Panc1 (cell line): ENCODE results near the gene MYO1F. TPM values are rescaled to one million over a fixed set of nuclear protein-coding genes. Genes with fewer than 3 reads are reported as not detected.
"Not testable (repeated sequence)": the region's sequence is repeated elsewhere in the genome, so short reads cannot be mapped to it uniquely, and the experiment has no call there.

Experiments
- ATAC-seq: fragments of 200-7000 bp; cut with Tn5 transposase; 2 replicates; pipeline ENCODE4 v1.9.1; 2020; ENCODE audit warnings: mild to moderate bottlenecking, moderate library complexity
- BruUV-seq: library from RNA; stranded (reverse); fragments of 400-500 nt; replicated peaks from 2 replicates; lab custom pipeline; 2021; lab: Mats Ljungman, UMichigan
- CTCF ChIA-PET: fragments of 300-600 bp; sonication (Branson Sonifier 250); formaldehyde crosslinking; loops from one replicate; lab custom pipeline; 2022; ENCODE audit warnings: antibody characterized with exemption; lab: Charles Lee
- POLR2A ChIA-PET: fragments of 300-600 bp; sonication (Branson Sonifier 250); formaldehyde crosslinking; loops from one replicate; lab custom pipeline; 2022; ENCODE audit warnings: antibody characterized with exemption; lab: Charles Lee
- DNase-seq: peaks from one replicate; pipeline ENCODE4 v3.0.0-alpha.2; 2010; ENCODE audit warnings: low read depth, low spot score
- H3K27ac ChIP-seq: 2 replicates; pipeline ENCODE4 v1.5.1; 2011; ENCODE audit warnings: mild to moderate bottlenecking, low read length, inconsistent platforms
- H3K27me3 ChIP-seq: fragments of 200-500 bp; sonication (Bioruptor generic); 2 replicates; pipeline ENCODE4 v1.6.0; 2014; ENCODE audit warnings: low read length, inconsistent platforms; ENCODE audit not compliant: control insufficient read depth, insufficient read depth
- H3K36me3 ChIP-seq: fragments of 200-500 bp; sonication (Bioruptor generic); 2 replicates; pipeline ENCODE4 v1.5.1; 2014; ENCODE audit warnings: inconsistent platforms, mild to moderate bottlenecking, low read length, moderate library complexity; ENCODE audit not compliant: control insufficient read depth, insufficient read depth
- H3K4me1 ChIP-seq: 2 replicates; pipeline ENCODE4 v1.5.1; 2011; ENCODE audit warnings: inconsistent platforms, mild to moderate bottlenecking, low read length, moderate library complexity; ENCODE audit not compliant: control insufficient read depth, insufficient read depth
- H3K4me3 ChIP-seq, 2 experiments: 2 replicates each; pipeline ENCODE4 v1.5.1; 2011 to 2012; ENCODE audit warnings: low read depth in 2 of 2, low read length in 2 of 2, mild to moderate bottlenecking in 2 of 2, inconsistent platforms in 1 of 2, moderate library complexity in 1 of 2
- H3K9me3 ChIP-seq: fragments of 200-500 bp; sonication (Bioruptor generic); 2 replicates; pipeline ENCODE4 v1.5.1; 2014; ENCODE audit warnings: low read depth, mild to moderate bottlenecking, inconsistent platforms, low read length, moderate library complexity; ENCODE audit not compliant: control insufficient read depth, insufficient read depth
- POLR2AphosphoS5 ChIP-seq: IDR thresholded peaks from 2 replicates; pipeline ENCODE4 v1.6.1; 2012; ENCODE audit warnings: mild to moderate bottlenecking, low read depth, low read length, moderate library complexity
- SIN3A ChIP-seq: IDR thresholded peaks from 2 replicates; pipeline ENCODE4 v1.6.1; 2012; ENCODE audit warnings: low read depth, mild to moderate bottlenecking, low read length, moderate library complexity, borderline replicate concordance; ENCODE audit not compliant: insufficient read depth
- TCF7L2 ChIP-seq: IDR thresholded peaks from 2 replicates; pipeline ENCODE4 v1.6.1; 2011; ENCODE audit warnings: mild to moderate bottlenecking, low read depth, low read length, inconsistent platforms
- in situ Hi-C: cut with HindIII; loops from 2 replicates; pipeline ENCODE4 v1.10.0; 2016; ENCODE audit warnings: low sequenced_read_pairs, low pct_unique_long_range_greater_than_20kb
- intact Hi-C: fragments of 100-400 bp; cut with micrococcal nuclease; formaldehyde crosslinking; loops from one replicate; pipeline ENCODE4 v1.10.0; 2022; ENCODE audit not compliant: unreplicated experiment
- total RNA-seq: library from RNA; stranded (reverse); gene quantifications from one replicate; pipeline ENCODE4 v1.2.1, GENCODE V29; 2021; ENCODE audit not compliant: unreplicated experiment
- TF ChIP-seq, protein P1 (sequence below): fragments of 450-650 bp; IDR thresholded peaks from 2 replicates; pipeline ENCODE4 v1.5.1; 2017; ENCODE audit warnings: mild to moderate bottlenecking
- TF ChIP-seq, protein P2 (sequence below), 2 experiments: IDR thresholded peaks; 2 replicates each; pipeline ENCODE4 v1.6.1; 2011 to 2012; ENCODE audit warnings: low read depth in 2 of 2, control low read depth in 1 of 2, low read length in 1 of 2, mild to moderate bottlenecking in 1 of 2, moderate library complexity in 1 of 2; ENCODE audit not compliant: insufficient read depth in 1 of 2

MYO1F gene
- total RNA-seq, 1 experiment from 2014 or later: 0.33 TPM

GRCh38 chr19:8517551-8518442 lies 59.4 kb downstream of the MYO1F start:
- no TSS peak for BruUV-seq
- Histone ChIP-seq H3K9me3 (no peaks in the 10 kb centered on the region), H3K4me3 (no peak overlapping the region), H3K27me3 (no peaks in the 10 kb centered on the region), H3K4me1 (peaks cover 8% of the 10 kb centered on the region), H3K27ac (no peak overlapping the region), H3K36me3 (no peaks in the 10 kb centered on the region)
- POLR2A ChIA-PET: no interaction called here
- in situ Hi-C loops (no loop called here), intact Hi-C loops (no loop called here)
- no peak for TF ChIP-seq SIN3A
- TF ChIP-seq, protein P1, sequence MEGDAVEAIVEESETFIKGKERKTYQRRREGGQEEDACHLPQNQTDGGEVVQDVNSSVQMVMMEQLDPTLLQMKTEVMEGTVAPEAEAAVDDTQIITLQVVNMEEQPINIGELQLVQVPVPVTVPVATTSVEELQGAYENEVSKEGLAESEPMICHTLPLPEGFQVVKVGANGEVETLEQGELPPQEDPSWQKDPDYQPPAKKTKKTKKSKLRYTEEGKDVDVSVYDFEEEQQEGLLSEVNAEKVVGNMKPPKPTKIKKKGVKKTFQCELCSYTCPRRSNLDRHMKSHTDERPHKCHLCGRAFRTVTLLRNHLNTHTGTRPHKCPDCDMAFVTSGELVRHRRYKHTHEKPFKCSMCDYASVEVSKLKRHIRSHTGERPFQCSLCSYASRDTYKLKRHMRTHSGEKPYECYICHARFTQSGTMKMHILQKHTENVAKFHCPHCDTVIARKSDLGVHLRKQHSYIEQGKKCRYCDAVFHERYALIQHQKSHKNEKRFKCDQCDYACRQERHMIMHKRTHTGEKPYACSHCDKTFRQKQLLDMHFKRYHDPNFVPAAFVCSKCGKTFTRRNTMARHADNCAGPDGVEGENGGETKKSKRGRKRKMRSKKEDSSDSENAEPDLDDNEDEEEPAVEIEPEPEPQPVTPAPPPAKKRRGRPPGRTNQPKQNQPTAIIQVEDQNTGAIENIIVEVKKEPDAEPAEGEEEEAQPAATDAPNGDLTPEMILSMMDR: no peak
- TF ChIP-seq TCF7L2: no peak
- TF ChIP-seq, protein P2, sequence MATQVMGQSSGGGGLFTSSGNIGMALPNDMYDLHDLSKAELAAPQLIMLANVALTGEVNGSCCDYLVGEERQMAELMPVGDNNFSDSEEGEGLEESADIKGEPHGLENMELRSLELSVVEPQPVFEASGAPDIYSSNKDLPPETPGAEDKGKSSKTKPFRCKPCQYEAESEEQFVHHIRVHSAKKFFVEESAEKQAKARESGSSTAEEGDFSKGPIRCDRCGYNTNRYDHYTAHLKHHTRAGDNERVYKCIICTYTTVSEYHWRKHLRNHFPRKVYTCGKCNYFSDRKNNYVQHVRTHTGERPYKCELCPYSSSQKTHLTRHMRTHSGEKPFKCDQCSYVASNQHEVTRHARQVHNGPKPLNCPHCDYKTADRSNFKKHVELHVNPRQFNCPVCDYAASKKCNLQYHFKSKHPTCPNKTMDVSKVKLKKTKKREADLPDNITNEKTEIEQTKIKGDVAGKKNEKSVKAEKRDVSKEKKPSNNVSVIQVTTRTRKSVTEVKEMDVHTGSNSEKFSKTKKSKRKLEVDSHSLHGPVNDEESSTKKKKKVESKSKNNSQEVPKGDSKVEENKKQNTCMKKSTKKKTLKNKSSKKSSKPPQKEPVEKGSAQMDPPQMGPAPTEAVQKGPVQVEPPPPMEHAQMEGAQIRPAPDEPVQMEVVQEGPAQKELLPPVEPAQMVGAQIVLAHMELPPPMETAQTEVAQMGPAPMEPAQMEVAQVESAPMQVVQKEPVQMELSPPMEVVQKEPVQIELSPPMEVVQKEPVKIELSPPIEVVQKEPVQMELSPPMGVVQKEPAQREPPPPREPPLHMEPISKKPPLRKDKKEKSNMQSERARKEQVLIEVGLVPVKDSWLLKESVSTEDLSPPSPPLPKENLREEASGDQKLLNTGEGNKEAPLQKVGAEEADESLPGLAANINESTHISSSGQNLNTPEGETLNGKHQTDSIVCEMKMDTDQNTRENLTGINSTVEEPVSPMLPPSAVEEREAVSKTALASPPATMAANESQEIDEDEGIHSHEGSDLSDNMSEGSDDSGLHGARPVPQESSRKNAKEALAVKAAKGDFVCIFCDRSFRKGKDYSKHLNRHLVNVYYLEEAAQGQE (IDR thresholded peaks at IDR 0.05; ENCODE audit: insufficient read depth in 1 of 2, low read depth in 2 of 2, low read length in 1 of 2): no peak
- no peak for TF ChIP-seq POLR2AphosphoS5
- ATAC-seq: no peak
- no peak for DNase-seq
- CTCF ChIA-PET: no interaction called here

DNA sequence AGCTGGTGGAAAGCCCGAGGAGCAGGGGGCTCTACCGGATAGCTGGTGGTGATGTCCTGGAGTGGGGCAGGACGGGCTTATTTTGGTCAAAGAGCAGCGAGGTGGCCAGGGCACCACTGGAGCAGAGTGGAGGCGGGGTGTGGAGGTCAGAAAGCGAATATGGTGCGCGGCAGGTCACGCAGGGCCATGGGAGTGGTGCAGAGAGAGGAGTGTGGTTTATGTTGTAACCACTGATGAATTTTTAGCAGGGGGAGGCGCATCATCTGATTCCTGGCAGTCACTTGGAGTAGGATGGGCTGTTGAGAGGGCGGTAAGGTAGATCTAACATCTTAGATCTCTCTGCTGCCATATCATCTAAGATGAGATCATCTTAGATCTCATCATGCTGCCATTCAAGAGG lies 61.9 kb downstream of the MYO1F start:
- TF ChIP-seq, protein P2 (IDR thresholded peaks at IDR 0.05; ENCODE audit: insufficient read depth in 1 of 2, low read depth in 2 of 2, low read length in 1 of 2): no peak
- TF ChIP-seq, protein P1: no peak
- TF ChIP-seq POLR2AphosphoS5: no peak
- TF ChIP-seq SIN3A: no peak
- TF ChIP-seq TCF7L2: no peak
- POLR2A ChIA-PET: interaction anchor here (0.6 kb wide), 1 partner anchor 1441 kb away, joined by 14 read pairs; no protein-coding TSS in a partner anchor
- CTCF ChIA-PET: no interaction called here
- intact Hi-C loops: no loop called here
- H3K27me3 ChIP-seq: no peaks in the 10 kb centered on the region
- H3K36me3 ChIP-seq: no peaks in the 10 kb centered on the region
- H3K4me3 ChIP-seq: no peak overlapping the region
- H3K4me1 ChIP-seq: peaks cover 9% of the 10 kb centered on the region
- in situ Hi-C loops: no loop called here
- DNase-seq: no peak
- H3K27ac ChIP-seq: peak overlapping the region; percentile 48; the same call in 1 of the 2 replicates
- H3K9me3 ChIP-seq: no peaks in the 10 kb centered on the region
- no peak for ATAC-seq
- BruUV-seq: no TSS peak

DNA sequence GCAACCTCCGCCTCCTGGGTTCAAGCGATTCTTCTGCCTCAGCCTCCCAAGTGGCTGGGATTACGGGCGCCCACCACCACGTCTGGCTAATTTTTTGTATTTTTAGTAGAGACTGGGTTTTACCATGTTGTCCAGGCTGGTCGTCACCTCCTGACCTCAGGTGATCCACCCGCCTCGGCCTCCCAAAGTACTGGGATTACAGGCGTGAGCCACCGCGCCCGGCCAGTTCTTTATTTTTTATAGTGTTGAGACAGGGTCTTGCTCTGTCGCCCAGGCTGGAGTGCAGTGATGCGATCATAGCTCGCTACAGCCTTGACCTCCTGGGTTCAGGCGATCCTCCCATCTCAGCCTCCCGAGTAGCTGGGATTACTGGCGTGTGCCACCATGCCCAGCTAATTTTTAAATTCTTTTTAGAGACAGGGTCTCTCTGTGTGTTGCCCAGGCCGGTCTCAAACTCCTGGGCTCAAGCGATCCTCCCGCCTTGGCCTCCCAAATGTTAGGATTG lies 62.7 kb downstream of the MYO1F start:
- peak overlapping the region; percentile 55 to 67 for H3K4me3 ChIP-seq
- H3K9me3 ChIP-seq, H3K36me3 ChIP-seq, DNase-seq, ATAC-seq, in situ Hi-C loops, H3K27me3 ChIP-seq, H3K4me1 ChIP-seq, intact Hi-C loops: not testable (repeated sequence)
- H3K27ac ChIP-seq: peak overlapping the region; percentile 91
- CTCF ChIA-PET: interaction anchor here (1.5 kb wide), 1 partner anchor 64 kb away, joined by 5 read pairs; the partner anchor contains the start of gene MYO1F
- BruUV-seq: TSS peak; percentile 94
- POLR2A ChIA-PET: interaction anchor here (0.5 to 0.6 kb wide), 2 partner anchors 10 to 36 kb away, joined by 6 read pairs; no protein-coding TSS in a partner anchor
